GM12878 (cell line): ENCODE results near the gene DCAF8. TPM values are rescaled to one million over a fixed set of nuclear protein-coding genes. Genes with fewer than 3 reads are reported as not detected.

Source experiments
- CEBPB ChIP-seq, 2 experiments: fragments of 150-350 bp in 1 of 2; IDR thresholded peaks; 2 replicates each; pipeline ENCODE4 v1.6.1; 2012 to 2014; ENCODE audit warnings: low read depth in 2 of 2, low read length in 2 of 2, borderline replicate concordance in 1 of 2, inconsistent platforms in 1 of 2
- CHD2 ChIP-seq: IDR thresholded peaks from 2 replicates; pipeline ENCODE4 v1.6.1; 2011; ENCODE audit warnings: low read depth, low read length, improper control_type of control experiment, borderline replicate concordance
- CREM ChIP-seq: IDR thresholded peaks from 2 replicates; pipeline ENCODE4 v1.6.1; 2014; ENCODE audit warnings: antibody characterized with exemption, low read depth
- DPF2 ChIP-seq: fragments of 450-650 bp; IDR thresholded peaks from 2 replicates; pipeline ENCODE4 v1.6.1; 2017; ENCODE audit warnings: mild to moderate bottlenecking
- ESRRA ChIP-seq: IDR thresholded peaks from 2 replicates; pipeline ENCODE4 v1.6.1; 2012; ENCODE audit warnings: mild to moderate bottlenecking, low read length, improper control_type of control experiment
- ETV6 ChIP-seq, 2 experiments: fragments of 450-650 bp in 1 of 2; IDR thresholded peaks in 1 of 2; conservative IDR thresholded peaks in 1 of 2; 2 replicates each; pipeline ENCODE4 v1.6.1; 2014; ENCODE audit warnings: antibody characterized with exemption in 1 of 2, borderline replicate concordance in 1 of 2, low read depth in 1 of 2, mild to moderate bottlenecking in 1 of 2, moderate library complexity in 1 of 2
- HDAC2 ChIP-seq: fragments of 200-600 bp; sonication (generic); IDR thresholded peaks from 2 replicates; pipeline ENCODE4 v1.6.1; 2017
- IKZF2 ChIP-seq, 2 experiments: fragments of 450-650 bp; IDR thresholded peaks; 2 replicates each; pipeline ENCODE4 v1.6.1; 2017; ENCODE audit warnings: mild to moderate bottlenecking in 2 of 2, moderate library complexity in 2 of 2
- POU2F2 ChIP-seq: IDR thresholded peaks from 3 replicates; pipeline ENCODE4 v1.6.1; 2011; ENCODE audit warnings: low read depth, mild to moderate bottlenecking, low read length, borderline replicate concordance
- RCOR1 ChIP-seq: conservative IDR thresholded peaks from 2 replicates; pipeline ENCODE4 v1.6.1; 2012; ENCODE audit warnings: low read depth, low read length, improper control_type of control experiment
- RUNX3 ChIP-seq: IDR thresholded peaks from 2 replicates; pipeline ENCODE4 v1.6.1; 2012; ENCODE audit warnings: low read length, inconsistent platforms
- SMAD1 ChIP-seq: fragments of 450-650 bp; IDR thresholded peaks from 2 replicates; pipeline ENCODE4 v1.6.1; 2018; ENCODE audit warnings: mild to moderate bottlenecking, low read depth; ENCODE audit not compliant: partially characterized antibody
- SRF ChIP-seq, 2 experiments: IDR thresholded peaks; 2 replicates each; pipeline ENCODE4 v1.6.1; 2011; ENCODE audit warnings: low read depth in 2 of 2, low read length in 2 of 2, mild to moderate bottlenecking in 1 of 2, moderate library complexity in 1 of 2
- ZZZ3 ChIP-seq: IDR thresholded peaks from 2 replicates; pipeline ENCODE4 v1.6.1; 2011; ENCODE audit warnings: low read depth; ENCODE audit not compliant: control insufficient read depth, insufficient read length
- polyA plus RNA-seq, 11 experiments: library from polyadenylated mRNA; depleted of rRNA in 4 of 11; unstranded in 6 of 11; stranded (reverse) in 5 of 11; fragments of >200 nt; fragmentation: Nextera tagmentation in 4 of 11; fragmentation: Illumina TruSeq in 1 of 11; extraction: Ambion mirVana in 4 of 11; extraction: Trizol in 1 of 11; gene quantifications; 1 replicate in 1 of 11; 2 replicates in 10 of 11; pipeline versions ENCODE4 v1.2.1 to v1.2.3, GENCODE V29; 2011 to 2016; ENCODE audit warnings: inconsistent platforms in 2 of 11, missing spikeins in 2 of 11, low read depth in 1 of 11
- total RNA-seq, 4 experiments: library from RNA; depleted of rRNA in 3 of 4; stranded (reverse); fragments of >200 nt in 3 of 4; fragmentation: Illumina TruSeq in 1 of 4; extraction: Trizol in 1 of 4; gene quantifications; 2 replicates each; pipeline versions ENCODE4 v1.2.1 to v1.2.3, GENCODE V29; 2013 to 2021
- TF ChIP-seq, protein P1 (sequence below): fragments of 450-650 bp; IDR thresholded peaks from 2 replicates; pipeline ENCODE4 v1.6.1; 2017; ENCODE audit warnings: mild to moderate bottlenecking, low read depth, inconsistent platforms; ENCODE audit not compliant: poor library complexity, severe bottlenecking
- TF ChIP-seq, protein P2 (sequence below): fragments of 450-650 bp; IDR thresholded peaks from 2 replicates; pipeline ENCODE4 v1.6.1; 2018; ENCODE audit warnings: borderline replicate concordance, mild to moderate bottlenecking; ENCODE audit not compliant: partially characterized antibody
- TF ChIP-seq, protein P3 (sequence below): IDR thresholded peaks from 2 replicates; pipeline ENCODE4 v1.6.1; 2011; ENCODE audit warnings: low read depth, low read length, improper control_type of control experiment, borderline replicate concordance
- TF ChIP-seq, protein P4 (sequence below), 3 experiments: IDR thresholded peaks in 2 of 3; conservative IDR thresholded peaks in 1 of 3; 2 replicates each; pipeline ENCODE4 v1.5.1; 2011; ENCODE audit warnings: low read depth in 3 of 3, low read length in 3 of 3, mild to moderate bottlenecking in 3 of 3, control low read depth in 2 of 3, moderate library complexity in 2 of 3, inconsistent platforms in 1 of 3, mixed read lengths in 1 of 3; ENCODE audit not compliant: control insufficient read depth in 2 of 3, insufficient read depth in 1 of 3; ENCODE audit errors: extremely low read depth in 1 of 3
- TF ChIP-seq, protein P5 (sequence below): fragments of 450-650 bp; IDR thresholded peaks from 2 replicates; pipeline ENCODE4 v1.6.1; 2017; ENCODE audit warnings: low read depth, mild to moderate bottlenecking, moderate library complexity

DCAF8 gene
- total and polyA plus RNA-seq, 10 of the 15 experiments (the other 5 are each of a cell fraction or from before 2014, with no cell fraction given): 10.4 to 152 (median 84.6) TPM

DNA sequence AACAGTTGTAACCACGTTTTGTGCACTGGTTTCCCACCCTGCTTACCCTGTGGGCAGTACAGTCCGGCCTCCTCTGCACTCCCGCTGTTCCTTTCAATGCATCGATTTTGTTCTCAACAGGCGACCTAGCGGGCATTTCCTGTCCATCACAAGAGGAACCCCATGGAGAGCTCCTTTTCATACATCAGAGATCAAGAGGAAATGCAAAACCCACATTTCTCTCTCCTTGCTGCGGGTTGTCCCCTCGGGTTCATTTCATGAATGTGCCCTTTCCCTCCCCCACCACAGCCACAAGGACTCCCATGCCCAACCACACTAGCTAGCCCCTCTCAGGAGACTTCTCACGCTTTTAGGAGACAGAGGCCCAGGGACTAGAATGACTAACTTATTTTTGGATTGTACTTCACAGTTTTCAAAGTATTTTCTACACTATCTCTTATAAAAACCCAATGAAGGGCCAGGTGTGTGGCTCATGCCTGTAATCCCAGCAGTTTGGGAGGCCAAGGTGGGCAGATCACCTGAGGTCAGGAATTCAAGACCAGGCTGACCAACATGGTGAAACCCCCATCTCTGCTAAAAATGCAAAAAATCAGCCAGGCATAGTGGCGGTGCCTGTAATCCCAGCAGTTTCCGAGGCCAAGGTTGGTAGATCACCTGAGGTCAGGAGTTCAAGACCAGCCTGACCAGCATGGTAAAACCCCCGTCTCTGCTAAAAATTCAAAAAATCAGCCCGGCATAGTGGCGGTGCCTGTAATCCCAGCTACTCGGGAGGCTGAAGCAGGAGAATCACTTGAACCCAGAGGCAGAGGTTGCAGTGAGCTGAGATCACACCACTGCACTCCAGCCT lies 92.6 kb downstream of the DCAF8 start (continued):
- TF ChIP-seq, protein P1, sequence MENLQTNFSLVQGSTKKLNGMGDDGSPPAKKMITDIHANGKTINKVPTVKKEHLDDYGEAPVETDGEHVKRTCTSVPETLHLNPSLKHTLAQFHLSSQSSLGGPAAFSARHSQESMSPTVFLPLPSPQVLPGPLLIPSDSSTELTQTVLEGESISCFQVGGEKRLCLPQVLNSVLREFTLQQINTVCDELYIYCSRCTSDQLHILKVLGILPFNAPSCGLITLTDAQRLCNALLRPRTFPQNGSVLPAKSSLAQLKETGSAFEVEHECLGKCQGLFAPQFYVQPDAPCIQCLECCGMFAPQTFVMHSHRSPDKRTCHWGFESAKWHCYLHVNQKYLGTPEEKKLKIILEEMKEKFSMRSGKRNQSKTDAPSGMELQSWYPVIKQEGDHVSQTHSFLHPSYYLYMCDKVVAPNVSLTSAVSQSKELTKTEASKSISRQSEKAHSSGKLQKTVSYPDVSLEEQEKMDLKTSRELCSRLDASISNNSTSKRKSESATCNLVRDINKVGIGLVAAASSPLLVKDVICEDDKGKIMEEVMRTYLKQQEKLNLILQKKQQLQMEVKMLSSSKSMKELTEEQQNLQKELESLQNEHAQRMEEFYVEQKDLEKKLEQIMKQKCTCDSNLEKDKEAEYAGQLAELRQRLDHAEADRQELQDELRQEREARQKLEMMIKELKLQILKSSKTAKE: peak; percentile 67
- TF ChIP-seq, protein P2, sequence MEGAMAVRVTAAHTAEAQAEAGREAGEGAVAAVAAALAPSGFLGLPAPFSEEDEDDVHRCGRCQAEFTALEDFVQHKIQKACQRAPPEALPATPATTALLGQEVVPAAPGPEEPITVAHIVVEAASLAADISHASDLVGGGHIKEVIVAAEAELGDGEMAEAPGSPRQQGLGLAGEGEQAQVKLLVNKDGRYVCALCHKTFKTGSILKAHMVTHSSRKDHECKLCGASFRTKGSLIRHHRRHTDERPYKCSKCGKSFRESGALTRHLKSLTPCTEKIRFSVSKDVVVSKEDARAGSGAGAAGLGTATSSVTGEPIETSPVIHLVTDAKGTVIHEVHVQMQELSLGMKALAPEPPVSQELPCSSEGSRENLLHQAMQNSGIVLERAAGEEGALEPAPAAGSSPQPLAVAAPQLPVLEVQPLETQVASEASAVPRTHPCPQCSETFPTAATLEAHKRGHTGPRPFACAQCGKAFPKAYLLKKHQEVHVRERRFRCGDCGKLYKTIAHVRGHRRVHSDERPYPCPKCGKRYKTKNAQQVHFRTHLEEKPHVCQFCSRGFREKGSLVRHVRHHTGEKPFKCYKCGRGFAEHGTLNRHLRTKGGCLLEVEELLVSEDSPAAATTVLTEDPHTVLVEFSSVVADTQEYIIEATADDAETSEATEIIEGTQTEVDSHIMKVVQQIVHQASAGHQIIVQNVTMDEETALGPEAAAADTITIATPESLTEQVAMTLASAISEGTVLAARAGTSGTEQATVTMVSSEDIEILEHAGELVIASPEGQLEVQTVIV: no peak
- TF ChIP-seq, protein P3, sequence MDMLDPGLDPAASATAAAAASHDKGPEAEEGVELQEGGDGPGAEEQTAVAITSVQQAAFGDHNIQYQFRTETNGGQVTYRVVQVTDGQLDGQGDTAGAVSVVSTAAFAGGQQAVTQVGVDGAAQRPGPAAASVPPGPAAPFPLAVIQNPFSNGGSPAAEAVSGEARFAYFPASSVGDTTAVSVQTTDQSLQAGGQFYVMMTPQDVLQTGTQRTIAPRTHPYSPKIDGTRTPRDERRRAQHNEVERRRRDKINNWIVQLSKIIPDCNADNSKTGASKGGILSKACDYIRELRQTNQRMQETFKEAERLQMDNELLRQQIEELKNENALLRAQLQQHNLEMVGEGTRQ: no peak
- TF ChIP-seq DPF2 (peak; percentile 53; the same call in 1 of the 2 replicates), RCOR1 (no peak), CEBPB (IDR thresholded peaks at IDR 0.05; ENCODE audit: borderline replicate concordance in 1 of 2, low read depth in 2 of 2, low read length in 2 of 2) (0 out of 4 replicates have a peak, but pooled peaks of 1 of the 2 experiments have one; percentile 67), HDAC2 (no peak), SMAD1 (no peak), IKZF2 (IDR thresholded peaks at IDR 0.05) (peak; percentile 87 to 89), SRF (IDR thresholded peaks at IDR 0.05; ENCODE audit: low read depth in 2 of 2, low read length in 2 of 2) (no peak), ETV6 (conservative IDR thresholded peaks at IDR 0.05 in 1 of 2, IDR thresholded peaks at IDR 0.05 in 1 of 2; ENCODE audit: borderline replicate concordance in 1 of 2, low read depth in 1 of 2) (peak in 1 of 2 experiments; percentile 69; a peak in 1 of 4 replicates), POU2F2 (no peak), CREM (peak; percentile 68), ESRRA (no peak), ZZZ3 (no peak), RUNX3 (peak; percentile 99), CHD2 (peak; percentile 60; the same call in 1 of the 2 replicates)
- TF ChIP-seq, protein P4, sequence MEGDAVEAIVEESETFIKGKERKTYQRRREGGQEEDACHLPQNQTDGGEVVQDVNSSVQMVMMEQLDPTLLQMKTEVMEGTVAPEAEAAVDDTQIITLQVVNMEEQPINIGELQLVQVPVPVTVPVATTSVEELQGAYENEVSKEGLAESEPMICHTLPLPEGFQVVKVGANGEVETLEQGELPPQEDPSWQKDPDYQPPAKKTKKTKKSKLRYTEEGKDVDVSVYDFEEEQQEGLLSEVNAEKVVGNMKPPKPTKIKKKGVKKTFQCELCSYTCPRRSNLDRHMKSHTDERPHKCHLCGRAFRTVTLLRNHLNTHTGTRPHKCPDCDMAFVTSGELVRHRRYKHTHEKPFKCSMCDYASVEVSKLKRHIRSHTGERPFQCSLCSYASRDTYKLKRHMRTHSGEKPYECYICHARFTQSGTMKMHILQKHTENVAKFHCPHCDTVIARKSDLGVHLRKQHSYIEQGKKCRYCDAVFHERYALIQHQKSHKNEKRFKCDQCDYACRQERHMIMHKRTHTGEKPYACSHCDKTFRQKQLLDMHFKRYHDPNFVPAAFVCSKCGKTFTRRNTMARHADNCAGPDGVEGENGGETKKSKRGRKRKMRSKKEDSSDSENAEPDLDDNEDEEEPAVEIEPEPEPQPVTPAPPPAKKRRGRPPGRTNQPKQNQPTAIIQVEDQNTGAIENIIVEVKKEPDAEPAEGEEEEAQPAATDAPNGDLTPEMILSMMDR (IDR thresholded peaks at IDR 0.05 in 2 of 3, conservative IDR thresholded peaks at IDR 0.05 in 1 of 3; ENCODE audit: control insufficient read depth in 2 of 3, extremely low read depth in 1 of 3, insufficient read depth in 1 of 3, low read depth in 3 of 3, low read length in 3 of 3): no peak
- TF ChIP-seq, protein P5, sequence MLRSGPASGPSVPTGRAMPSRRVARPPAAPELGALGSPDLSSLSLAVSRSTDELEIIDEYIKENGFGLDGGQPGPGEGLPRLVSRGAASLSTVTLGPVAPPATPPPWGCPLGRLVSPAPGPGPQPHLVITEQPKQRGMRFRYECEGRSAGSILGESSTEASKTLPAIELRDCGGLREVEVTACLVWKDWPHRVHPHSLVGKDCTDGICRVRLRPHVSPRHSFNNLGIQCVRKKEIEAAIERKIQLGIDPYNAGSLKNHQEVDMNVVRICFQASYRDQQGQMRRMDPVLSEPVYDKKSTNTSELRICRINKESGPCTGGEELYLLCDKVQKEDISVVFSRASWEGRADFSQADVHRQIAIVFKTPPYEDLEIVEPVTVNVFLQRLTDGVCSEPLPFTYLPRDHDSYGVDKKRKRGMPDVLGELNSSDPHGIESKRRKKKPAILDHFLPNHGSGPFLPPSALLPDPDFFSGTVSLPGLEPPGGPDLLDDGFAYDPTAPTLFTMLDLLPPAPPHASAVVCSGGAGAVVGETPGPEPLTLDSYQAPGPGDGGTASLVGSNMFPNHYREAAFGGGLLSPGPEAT: peak; percentile 54; the same call in 1 of the 2 replicates
